ENCODE measurements around the gene PTPN7. TPM values are rescaled to one million over a fixed set of nuclear protein-coding genes. Genes with fewer than 3 reads are reported as not detected.

PTPN7 gene
- total and polyA plus RNA-seq, 10 of the 15 experiments (the other 5 are each of a cell fraction or from before 2014, with no cell fraction given), result 7.9 to 117 (median 102) TPM

DNA sequence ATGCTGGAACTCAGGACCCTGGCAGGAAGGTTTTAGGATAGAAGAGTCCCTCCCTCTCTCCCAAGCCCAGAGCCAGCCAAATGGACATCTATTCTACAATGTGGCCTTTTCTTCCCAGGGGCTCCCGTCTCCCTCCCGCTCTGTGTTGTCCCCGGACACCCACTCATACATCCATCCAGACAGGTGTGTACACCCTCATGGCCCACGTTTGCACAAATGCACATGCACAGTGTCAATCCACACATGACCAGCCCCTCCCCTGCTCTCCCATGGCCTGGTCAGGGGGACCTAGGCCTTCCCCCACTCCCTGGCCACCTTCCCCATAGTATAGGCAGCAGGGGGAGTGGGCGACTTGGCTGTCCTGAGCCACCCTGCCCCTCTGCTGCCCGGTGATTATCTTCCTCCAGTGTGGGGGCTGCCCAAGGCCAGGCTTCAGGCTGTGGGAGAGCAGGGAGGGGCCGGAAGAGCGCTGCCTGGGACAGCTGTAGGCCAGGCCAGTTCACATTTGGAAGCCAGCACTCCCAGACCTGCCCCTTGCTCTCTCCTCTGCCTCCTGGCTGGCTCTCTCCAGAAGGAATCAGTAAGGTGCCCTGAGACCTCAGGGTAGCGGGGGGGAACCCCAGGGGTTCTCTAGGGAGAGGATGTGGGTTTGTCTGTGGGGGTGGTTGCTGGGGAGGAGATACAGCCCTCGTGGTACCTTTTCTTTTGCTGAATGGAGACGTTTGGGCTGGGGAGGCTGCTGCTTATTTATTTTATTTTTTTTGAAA lies 4.1 kb upstream of the PTPN7 start (continued):
- TF ChIP-seq POLR2AphosphoS2 (IDR thresholded peaks at IDR 0.05; ENCODE audit: low read depth, low read length) (no peak), MYC (IDR thresholded peaks at IDR 0.05; ENCODE audit: insufficient read depth, insufficient read length, insufficient replicate concordance, low read length, severe bottlenecking) (peak; percentile 38), SPI1 (IDR thresholded peaks at IDR 0.05; ENCODE audit: borderline replicate concordance, insufficient read depth, low read depth, low read length) (no peak; the same call in 1 of the 2 replicates), ZNF592 (IDR thresholded peaks at IDR 0.05) (no peak), ASH2L (IDR thresholded peaks at IDR 0.05; ENCODE audit: borderline replicate concordance, low read depth) (no peak), NBN (IDR thresholded peaks at IDR 0.05) (peak; percentile 81; the same call in 1 of the 2 replicates), IRF5 (IDR thresholded peaks at IDR 0.05; ENCODE audit: borderline replicate concordance) (no peak), NR2C2 (IDR thresholded peaks at IDR 0.05; ENCODE audit: borderline replicate concordance, control insufficient read depth, insufficient read length, low read depth) (no peak), CUX1 (IDR thresholded peaks at IDR 0.05; ENCODE audit: insufficient replicate concordance, low read depth, low read length) (no peak)
- TF ChIP-seq, protein P1, sequence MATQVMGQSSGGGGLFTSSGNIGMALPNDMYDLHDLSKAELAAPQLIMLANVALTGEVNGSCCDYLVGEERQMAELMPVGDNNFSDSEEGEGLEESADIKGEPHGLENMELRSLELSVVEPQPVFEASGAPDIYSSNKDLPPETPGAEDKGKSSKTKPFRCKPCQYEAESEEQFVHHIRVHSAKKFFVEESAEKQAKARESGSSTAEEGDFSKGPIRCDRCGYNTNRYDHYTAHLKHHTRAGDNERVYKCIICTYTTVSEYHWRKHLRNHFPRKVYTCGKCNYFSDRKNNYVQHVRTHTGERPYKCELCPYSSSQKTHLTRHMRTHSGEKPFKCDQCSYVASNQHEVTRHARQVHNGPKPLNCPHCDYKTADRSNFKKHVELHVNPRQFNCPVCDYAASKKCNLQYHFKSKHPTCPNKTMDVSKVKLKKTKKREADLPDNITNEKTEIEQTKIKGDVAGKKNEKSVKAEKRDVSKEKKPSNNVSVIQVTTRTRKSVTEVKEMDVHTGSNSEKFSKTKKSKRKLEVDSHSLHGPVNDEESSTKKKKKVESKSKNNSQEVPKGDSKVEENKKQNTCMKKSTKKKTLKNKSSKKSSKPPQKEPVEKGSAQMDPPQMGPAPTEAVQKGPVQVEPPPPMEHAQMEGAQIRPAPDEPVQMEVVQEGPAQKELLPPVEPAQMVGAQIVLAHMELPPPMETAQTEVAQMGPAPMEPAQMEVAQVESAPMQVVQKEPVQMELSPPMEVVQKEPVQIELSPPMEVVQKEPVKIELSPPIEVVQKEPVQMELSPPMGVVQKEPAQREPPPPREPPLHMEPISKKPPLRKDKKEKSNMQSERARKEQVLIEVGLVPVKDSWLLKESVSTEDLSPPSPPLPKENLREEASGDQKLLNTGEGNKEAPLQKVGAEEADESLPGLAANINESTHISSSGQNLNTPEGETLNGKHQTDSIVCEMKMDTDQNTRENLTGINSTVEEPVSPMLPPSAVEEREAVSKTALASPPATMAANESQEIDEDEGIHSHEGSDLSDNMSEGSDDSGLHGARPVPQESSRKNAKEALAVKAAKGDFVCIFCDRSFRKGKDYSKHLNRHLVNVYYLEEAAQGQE (IDR thresholded peaks at IDR 0.05; ENCODE audit: low read depth, low read length), result no peak
- TF ChIP-seq, protein P2, sequence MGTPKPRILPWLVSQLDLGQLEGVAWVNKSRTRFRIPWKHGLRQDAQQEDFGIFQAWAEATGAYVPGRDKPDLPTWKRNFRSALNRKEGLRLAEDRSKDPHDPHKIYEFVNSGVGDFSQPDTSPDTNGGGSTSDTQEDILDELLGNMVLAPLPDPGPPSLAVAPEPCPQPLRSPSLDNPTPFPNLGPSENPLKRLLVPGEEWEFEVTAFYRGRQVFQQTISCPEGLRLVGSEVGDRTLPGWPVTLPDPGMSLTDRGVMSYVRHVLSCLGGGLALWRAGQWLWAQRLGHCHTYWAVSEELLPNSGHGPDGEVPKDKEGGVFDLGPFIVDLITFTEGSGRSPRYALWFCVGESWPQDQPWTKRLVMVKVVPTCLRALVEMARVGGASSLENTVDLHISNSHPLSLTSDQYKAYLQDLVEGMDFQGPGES (IDR thresholded peaks at IDR 0.05), result no peak
